ENCODE data around the gene ARFGAP1.

Gene ARFGAP1

GRCh38 chr20:63276956-63277355, 4.3 kb downstream of the ARFGAP1 start:
- Histone ChIP-seq H3K4me3 (no peak overlapping the region), H3K9ac (ENCODE audit: insufficient read length) (no peak overlapping the region), H3K9me3 (ENCODE audit: low read depth, low read length) (no peaks in the 10 kb centered on the region), H3K27ac (no peak overlapping the region), H3K36me3 (ENCODE audit: insufficient read depth, low read length) (peaks cover 5% of the 10 kb centered on the region; the same call in 1 of the 2 replicates)
- TF ChIP-seq FOXP2 (optimal IDR thresholded peaks at IDR 0.05; ENCODE audit: control extremely low read depth, extremely low read length, insufficient read depth) (no peak), POLR2AphosphoS5 (IDR thresholded peaks at IDR 0.05; ENCODE audit: borderline replicate concordance, low read depth, low read length) (no peak), EZH2 (IDR thresholded peaks at IDR 0.05) (no peak)
- no peak for DNase-seq (ENCODE audit: low read depth, low spot score)

GRCh38 chr20:63277466-63278272, 5.1 kb downstream of the ARFGAP1 start:
- H3K9ac ChIP-seq (ENCODE audit: insufficient read length), result no peak overlapping the region
- peaks cover 5% of the 10 kb centered on the region; the same call in 1 of the 2 replicates for H3K36me3 ChIP-seq (ENCODE audit: insufficient read depth, low read length)
- no peak overlapping the region for H3K4me3 ChIP-seq
- no peak overlapping the region for H3K27ac ChIP-seq
- H3K9me3 ChIP-seq (ENCODE audit: low read depth, low read length), result no peaks in the 10 kb centered on the region
- no peak for DNase-seq (ENCODE audit: low read depth, low spot score)
- no peak for TF ChIP-seq EZH2 (IDR thresholded peaks at IDR 0.05)
- no peak for TF ChIP-seq FOXP2 (optimal IDR thresholded peaks at IDR 0.05; ENCODE audit: control extremely low read depth, extremely low read length, insufficient read depth)
- no peak for TF ChIP-seq POLR2AphosphoS5 (IDR thresholded peaks at IDR 0.05; ENCODE audit: borderline replicate concordance, low read depth, low read length)

- Histone ChIP-seq H3K36me3 (ENCODE audit: insufficient read depth, low read length) (peaks cover 5% of the 10 kb centered on the region; the same call in 1 of the 2 replicates), H3K9ac (ENCODE audit: insufficient read length) (no peak overlapping the region), H3K27ac (no peak overlapping the region), H3K9me3 (ENCODE audit: low read depth, low read length) (no peaks in the 10 kb centered on the region), H3K4me3 (no peak overlapping the region)
- TF ChIP-seq EZH2 (IDR thresholded peaks at IDR 0.05) (no peak), POLR2AphosphoS5 (IDR thresholded peaks at IDR 0.05; ENCODE audit: borderline replicate concordance, low read depth, low read length) (no peak), FOXP2 (optimal IDR thresholded peaks at IDR 0.05; ENCODE audit: control extremely low read depth, extremely low read length, insufficient read depth) (no peak)
- no peak for DNase-seq (ENCODE audit: low read depth, low spot score)
Measured at GRCh38 chr20:63278661-63279060, 6.0 kb downstream of the ARFGAP1 start.

- H3K9ac ChIP-seq (ENCODE audit: insufficient read length), result no peak overlapping the region
Measured at GRCh38 chr20:63279931-63280330, 7.3 kb downstream of the ARFGAP1 start.

GRCh38 chr20:63280371-63280770, 7.8 kb downstream of the ARFGAP1 start:
- Histone ChIP-seq H3K36me3 (ENCODE audit: insufficient read depth, low read length) (peaks cover 5% of the 10 kb centered on the region; the same call in 1 of the 2 replicates), H3K9me3 (ENCODE audit: low read depth, low read length) (no peaks in the 10 kb centered on the region), H3K4me3 (no peak overlapping the region), H3K27ac (no peak overlapping the region), H3K9ac (ENCODE audit: insufficient read length) (no peak overlapping the region)
- no peak for DNase-seq (ENCODE audit: low read depth, low spot score)
- TF ChIP-seq EZH2 (IDR thresholded peaks at IDR 0.05) (no peak), FOXP2 (optimal IDR thresholded peaks at IDR 0.05; ENCODE audit: control extremely low read depth, extremely low read length, insufficient read depth) (no peak), POLR2AphosphoS5 (IDR thresholded peaks at IDR 0.05; ENCODE audit: borderline replicate concordance, low read depth, low read length) (no peak)

More at GRCh38 chr20:63279931-63280330, 7.3 kb downstream of the ARFGAP1 start:
- no peaks in the 10 kb centered on the region for H3K9me3 ChIP-seq (ENCODE audit: low read depth, low read length)
- DNase-seq (ENCODE audit: low read depth, low spot score), result no peak
- peaks cover 5% of the 10 kb centered on the region; the same call in 1 of the 2 replicates for H3K36me3 ChIP-seq (ENCODE audit: insufficient read depth, low read length)
- no peak overlapping the region for H3K4me3 ChIP-seq
- H3K27ac ChIP-seq, result no peak overlapping the region
- no peak for TF ChIP-seq EZH2 (IDR thresholded peaks at IDR 0.05)
- TF ChIP-seq FOXP2 (optimal IDR thresholded peaks at IDR 0.05; ENCODE audit: control extremely low read depth, extremely low read length, insufficient read depth), result no peak
- no peak for TF ChIP-seq POLR2AphosphoS5 (IDR thresholded peaks at IDR 0.05; ENCODE audit: borderline replicate concordance, low read depth, low read length)

GRCh38 chr20:63280929-63281545, 8.4 kb downstream of the ARFGAP1 start:
- Histone ChIP-seq H3K27ac (no peak overlapping the region), H3K4me3 (no peak overlapping the region), H3K9ac (ENCODE audit: insufficient read length) (no peak overlapping the region), H3K9me3 (ENCODE audit: low read depth, low read length) (no peaks in the 10 kb centered on the region), H3K36me3 (ENCODE audit: insufficient read depth, low read length) (peaks cover 5% of the 10 kb centered on the region; the same call in 1 of the 2 replicates)
- TF ChIP-seq POLR2AphosphoS5 (IDR thresholded peaks at IDR 0.05; ENCODE audit: borderline replicate concordance, low read depth, low read length) (no peak), FOXP2 (optimal IDR thresholded peaks at IDR 0.05; ENCODE audit: control extremely low read depth, extremely low read length, insufficient read depth) (no peak)
- DNase-seq (ENCODE audit: low read depth, low spot score), result no peak

GRCh38 chr20:63281742-63282665, 9.4 kb downstream of the ARFGAP1 start:
- H3K27ac ChIP-seq, result no peak overlapping the region

More at GRCh38 chr20:63281742-63282665, 9.4 kb downstream of the ARFGAP1 start:
- TF ChIP-seq FOXP2 (optimal IDR thresholded peaks at IDR 0.05; ENCODE audit: control extremely low read depth, extremely low read length, insufficient read depth) (no peak), POLR2AphosphoS5 (IDR thresholded peaks at IDR 0.05; ENCODE audit: borderline replicate concordance, low read depth, low read length) (no peak), EZH2 (IDR thresholded peaks at IDR 0.05) (no peak)
- Histone ChIP-seq H3K4me3 (no peak overlapping the region), H3K36me3 (ENCODE audit: insufficient read depth, low read length) (peaks cover 5% of the 10 kb centered on the region; the same call in 1 of the 2 replicates), H3K9me3 (ENCODE audit: low read depth, low read length) (no peaks in the 10 kb centered on the region), H3K9ac (ENCODE audit: insufficient read length) (no peak overlapping the region)
- DNase-seq (ENCODE audit: low read depth, low spot score), result no peak
